Measurements from ENCODE around the gene SEC14L5.
A peak's percentile ranks its signal among the peaks of the same experiment; 100 is the strongest.

Gene SEC14L5

GRCh38 chr16:4957720-4958509, at the start of gene SEC14L5:
Gene SEC14L5, plus strand, starts transcription at chr16:4958330. Its CDS starts 994 bp downstream, at chr16:4959324.
- DNase-seq = peak; percentile 98
- Histone ChIP-seq H3K36me3 (replicated peaks; ENCODE audit: insufficient read depth, low read length) (no peaks in the 10 kb centered on the region), H3K9me2 (replicated peaks; ENCODE audit: insufficient read depth, low read length) (no peaks in the 10 kb centered on the region), H3K9me3 (replicated peaks; ENCODE audit: insufficient read depth, low read length) (no peaks in the 10 kb centered on the region), H3F3A (ENCODE audit: insufficient read depth, low read length) (no peaks in the 10 kb centered on the region), H3K9ac (ENCODE audit: low read length) (no peak within 1 kb of the TSS), H3K4me2 (ENCODE audit: low read depth, low read length) (peak within 1 kb of the TSS; percentile 94), H3K79me2 (ENCODE audit: low read length) (no peaks in the 10 kb centered on the region), H3K27me3 (replicated peaks; ENCODE audit: insufficient read depth, low read length) (peaks cover 46% of the 10 kb centered on the region), H4K20me1 (ENCODE audit: insufficient read depth, low read length) (no peaks in the 10 kb centered on the region), H3K27ac (ENCODE audit: low read length) (no peak within 1 kb of the TSS), H2AFZ (ENCODE audit: low read length) (peak within 1 kb of the TSS; percentile 47), H3K4me1 (ENCODE audit: low read length) (0 out of 2 replicates have a peak, but pooled peaks cover 7% of the 10 kb centered on the region), H3K4me3 (ENCODE audit: low read length) (peak within 1 kb of the TSS; percentile 59)
- TF ChIP-seq EZH2 (optimal IDR thresholded peaks at IDR 0.05; ENCODE audit: low read depth, low read length) (no peak), CTCF (IDR thresholded peaks at IDR 0.05; ENCODE audit: low read length) (peak; percentile 20; the same call in 1 of the 2 replicates)

GRCh38 chr16:4908854-4909401, 49.2 kb upstream of the SEC14L5 start:
- Histone ChIP-seq H3K36me3 (replicated peaks; ENCODE audit: insufficient read depth, low read length) (no peaks in the 10 kb centered on the region), H3K4me3 (ENCODE audit: low read length) (no peak overlapping the region), H3K9ac (ENCODE audit: low read length) (no peak overlapping the region), H3K27ac (ENCODE audit: low read length) (no peak overlapping the region), H3F3A (ENCODE audit: insufficient read depth, low read length) (no peaks in the 10 kb centered on the region), H3K9me2 (replicated peaks; ENCODE audit: insufficient read depth, low read length) (no peaks in the 10 kb centered on the region), H3K27me3 (replicated peaks; ENCODE audit: insufficient read depth, low read length) (peaks cover 21% of the 10 kb centered on the region), H3K9me3 (replicated peaks; ENCODE audit: insufficient read depth, low read length) (no peaks in the 10 kb centered on the region), H3K79me2 (ENCODE audit: low read length) (no peaks in the 10 kb centered on the region), H3K4me1 (ENCODE audit: low read length) (no peaks in the 10 kb centered on the region), H4K20me1 (ENCODE audit: insufficient read depth, low read length) (no peaks in the 10 kb centered on the region), H2AFZ (ENCODE audit: low read length) (no peak overlapping the region), H3K4me2 (ENCODE audit: low read depth, low read length) (no peak overlapping the region)
- TF ChIP-seq EZH2phosphoT487 (IDR thresholded peaks at IDR 0.05; ENCODE audit: low read length) = no peak
- TF ChIP-seq EZH2 (optimal IDR thresholded peaks at IDR 0.05; ENCODE audit: low read depth, low read length) = no peak
- no peak for TF ChIP-seq CTCF (IDR thresholded peaks at IDR 0.05; ENCODE audit: low read length)
- no peak for DNase-seq

- no peaks in the 10 kb centered on the region for H3K9me2 ChIP-seq (replicated peaks; ENCODE audit: insufficient read depth, low read length)
- H3K9me3 ChIP-seq (replicated peaks; ENCODE audit: insufficient read depth, low read length) = no peaks in the 10 kb centered on the region
- no peaks in the 10 kb centered on the region for H4K20me1 ChIP-seq (ENCODE audit: insufficient read depth, low read length)
- H3K36me3 ChIP-seq (replicated peaks; ENCODE audit: insufficient read depth, low read length) = no peaks in the 10 kb centered on the region
- H3K4me2 ChIP-seq (ENCODE audit: low read depth, low read length) = no peak overlapping the region
- H2AFZ ChIP-seq (ENCODE audit: low read length) = no peak overlapping the region
- no peaks in the 10 kb centered on the region for H3K4me1 ChIP-seq (ENCODE audit: low read length)
- no peak for DNase-seq
- H3K27me3 ChIP-seq (replicated peaks; ENCODE audit: insufficient read depth, low read length) = peaks cover 12% of the 10 kb centered on the region
- H3K4me3 ChIP-seq (ENCODE audit: low read length) = no peak overlapping the region
- H3K27ac ChIP-seq (ENCODE audit: low read length) = no peak overlapping the region
- H3K79me2 ChIP-seq (ENCODE audit: low read length) = no peaks in the 10 kb centered on the region
- H3F3A ChIP-seq (ENCODE audit: insufficient read depth, low read length) = no peaks in the 10 kb centered on the region
- TF ChIP-seq CTCF (IDR thresholded peaks at IDR 0.05; ENCODE audit: low read length) (no peak), EZH2phosphoT487 (IDR thresholded peaks at IDR 0.05; ENCODE audit: low read length) (no peak), EZH2 (optimal IDR thresholded peaks at IDR 0.05; ENCODE audit: low read depth, low read length) (no peak)
- no peak overlapping the region for H3K9ac ChIP-seq (ENCODE audit: low read length)
Observed at GRCh38 chr16:4909825-4910224, 48.3 kb upstream of the SEC14L5 start.

Measured in MM.1S (cell line).